Measurements from ENCODE around the gene PLOD2.

PLOD2 gene

DNA sequence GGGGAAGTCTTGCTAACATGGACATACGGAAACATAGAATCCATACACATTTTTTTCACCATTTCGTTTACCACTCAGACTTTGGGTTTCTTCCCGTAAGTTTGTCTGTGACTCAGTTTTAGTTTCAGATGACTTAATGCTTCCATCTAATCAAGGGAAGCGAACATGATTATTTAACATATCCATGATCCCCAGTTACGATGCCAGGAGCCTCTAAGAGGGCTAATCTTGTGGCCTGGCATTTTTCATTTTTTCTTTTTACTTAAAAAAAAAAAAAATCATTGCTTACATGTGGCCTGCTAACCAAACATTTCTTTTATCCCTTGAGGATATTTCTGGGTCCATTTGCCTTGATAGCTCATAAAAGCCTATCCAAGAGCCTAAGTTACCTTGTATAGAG, 20.2 kb upstream of the PLOD2 start:
- no peaks in the 10 kb centered on the region for H4K20me1 ChIP-seq (ENCODE audit: insufficient read depth, low read length)
- no peaks in the 10 kb centered on the region for H3K27me3 ChIP-seq (replicated peaks; ENCODE audit: insufficient read depth, low read length)
- no peaks in the 10 kb centered on the region for H3K36me3 ChIP-seq (replicated peaks; ENCODE audit: insufficient read depth, low read length)
- no peak overlapping the region for H3K4me3 ChIP-seq (ENCODE audit: low read length)
- no peak for DNase-seq
- no peak overlapping the region for H3K9ac ChIP-seq (ENCODE audit: low read length)
- no peak overlapping the region for H3K4me2 ChIP-seq (ENCODE audit: low read depth, low read length)
- no peaks in the 10 kb centered on the region for H3K9me3 ChIP-seq (replicated peaks; ENCODE audit: insufficient read depth, low read length)
- no peaks in the 10 kb centered on the region for H3K9me2 ChIP-seq (replicated peaks; ENCODE audit: insufficient read depth, low read length)
- no peak overlapping the region for H2AFZ ChIP-seq (ENCODE audit: low read length)
- H3K4me1 ChIP-seq (ENCODE audit: low read length) = no peaks in the 10 kb centered on the region
- H3K27ac ChIP-seq (ENCODE audit: low read length) = no peak overlapping the region
- no peaks in the 10 kb centered on the region for H3K79me2 ChIP-seq (ENCODE audit: low read length)
- H3F3A ChIP-seq (ENCODE audit: insufficient read depth, low read length) = no peaks in the 10 kb centered on the region
- TF ChIP-seq EZH2 (optimal IDR thresholded peaks at IDR 0.05; ENCODE audit: low read depth, low read length) (no peak), EZH2phosphoT487 (IDR thresholded peaks at IDR 0.05; ENCODE audit: low read length) (no peak)
- TF ChIP-seq, protein P1, sequence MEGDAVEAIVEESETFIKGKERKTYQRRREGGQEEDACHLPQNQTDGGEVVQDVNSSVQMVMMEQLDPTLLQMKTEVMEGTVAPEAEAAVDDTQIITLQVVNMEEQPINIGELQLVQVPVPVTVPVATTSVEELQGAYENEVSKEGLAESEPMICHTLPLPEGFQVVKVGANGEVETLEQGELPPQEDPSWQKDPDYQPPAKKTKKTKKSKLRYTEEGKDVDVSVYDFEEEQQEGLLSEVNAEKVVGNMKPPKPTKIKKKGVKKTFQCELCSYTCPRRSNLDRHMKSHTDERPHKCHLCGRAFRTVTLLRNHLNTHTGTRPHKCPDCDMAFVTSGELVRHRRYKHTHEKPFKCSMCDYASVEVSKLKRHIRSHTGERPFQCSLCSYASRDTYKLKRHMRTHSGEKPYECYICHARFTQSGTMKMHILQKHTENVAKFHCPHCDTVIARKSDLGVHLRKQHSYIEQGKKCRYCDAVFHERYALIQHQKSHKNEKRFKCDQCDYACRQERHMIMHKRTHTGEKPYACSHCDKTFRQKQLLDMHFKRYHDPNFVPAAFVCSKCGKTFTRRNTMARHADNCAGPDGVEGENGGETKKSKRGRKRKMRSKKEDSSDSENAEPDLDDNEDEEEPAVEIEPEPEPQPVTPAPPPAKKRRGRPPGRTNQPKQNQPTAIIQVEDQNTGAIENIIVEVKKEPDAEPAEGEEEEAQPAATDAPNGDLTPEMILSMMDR (IDR thresholded peaks at IDR 0.05; ENCODE audit: low read length) = no peak

DNA sequence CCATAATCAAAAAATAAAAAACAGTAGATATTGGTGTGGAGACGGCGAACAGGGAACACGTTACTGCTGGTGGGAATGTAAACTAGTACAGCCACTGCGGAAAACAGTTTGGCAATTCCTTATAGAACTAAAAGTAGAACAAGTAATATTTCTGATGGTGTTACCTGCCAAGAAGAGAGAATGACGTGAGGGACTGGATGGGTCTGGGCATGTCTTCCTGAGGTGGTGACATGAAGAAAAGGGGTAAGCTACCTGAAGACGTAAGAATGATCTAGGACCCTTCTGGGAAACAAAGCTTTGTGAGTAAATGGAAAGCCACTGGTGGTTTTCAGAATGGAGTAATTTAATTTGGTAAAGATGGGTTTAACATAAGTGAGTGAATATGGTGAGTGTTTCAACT, 19.4 kb upstream of the PLOD2 start:
- H3K4me1 ChIP-seq (ENCODE audit: low read length) = no peaks in the 10 kb centered on the region
- no peak for DNase-seq
- H3K79me2 ChIP-seq (ENCODE audit: low read length) = no peaks in the 10 kb centered on the region
- no peak overlapping the region for H3K4me2 ChIP-seq (ENCODE audit: low read depth, low read length)
- H3K36me3 ChIP-seq (replicated peaks; ENCODE audit: insufficient read depth, low read length) = no peaks in the 10 kb centered on the region
- H3K9me2 ChIP-seq (replicated peaks; ENCODE audit: insufficient read depth, low read length) = no peaks in the 10 kb centered on the region
- H3K4me3 ChIP-seq (ENCODE audit: low read length) = no peak overlapping the region
- TF ChIP-seq EZH2phosphoT487 (IDR thresholded peaks at IDR 0.05; ENCODE audit: low read length) = no peak
- TF ChIP-seq, protein P1 (IDR thresholded peaks at IDR 0.05; ENCODE audit: low read length) = no peak
- no peak for TF ChIP-seq EZH2 (optimal IDR thresholded peaks at IDR 0.05; ENCODE audit: low read depth, low read length)
- no peak overlapping the region for H3K9ac ChIP-seq (ENCODE audit: low read length)
- no peak overlapping the region for H3K27ac ChIP-seq (ENCODE audit: low read length)
- no peaks in the 10 kb centered on the region for H3K27me3 ChIP-seq (replicated peaks; ENCODE audit: insufficient read depth, low read length)
- no peak overlapping the region for H2AFZ ChIP-seq (ENCODE audit: low read length)
- H4K20me1 ChIP-seq (ENCODE audit: insufficient read depth, low read length) = no peaks in the 10 kb centered on the region
- no peaks in the 10 kb centered on the region for H3F3A ChIP-seq (ENCODE audit: insufficient read depth, low read length)
- no peaks in the 10 kb centered on the region for H3K9me3 ChIP-seq (replicated peaks; ENCODE audit: insufficient read depth, low read length)

DNA sequence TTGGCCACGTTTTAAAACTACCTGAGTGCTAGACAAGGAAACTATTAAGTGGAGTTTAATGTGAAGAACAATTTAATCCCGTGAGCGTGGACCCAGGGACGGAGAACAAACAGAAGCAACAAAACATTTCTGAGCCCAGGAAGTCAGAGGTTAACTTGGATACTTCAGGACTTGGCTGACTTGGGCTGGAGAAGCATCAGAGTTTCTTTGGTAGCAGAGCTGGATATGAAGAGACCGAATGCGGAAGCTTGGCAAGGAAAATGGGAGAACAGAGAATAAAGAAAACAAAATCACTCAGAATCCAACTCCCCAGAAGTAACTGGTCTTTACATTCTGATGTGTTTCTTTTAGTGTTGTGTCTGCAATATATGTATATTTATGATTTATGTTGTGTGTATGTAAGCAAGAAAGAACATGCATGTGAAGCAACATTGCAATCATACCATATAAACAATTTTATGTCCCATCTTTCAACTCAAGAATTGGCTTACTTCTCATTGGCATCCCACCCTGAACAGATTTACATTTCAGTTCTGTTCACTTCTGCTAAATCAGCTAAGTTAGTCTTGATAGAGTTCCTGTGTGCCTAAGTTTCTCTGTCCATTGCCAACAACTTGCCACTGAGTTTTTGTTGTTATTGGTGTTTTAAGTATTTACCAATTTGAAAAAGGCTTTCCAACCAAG, 17.2 kb upstream of the PLOD2 start:
- Histone ChIP-seq H3K9me2 (replicated peaks; ENCODE audit: insufficient read depth, low read length) (no peaks in the 10 kb centered on the region), H3F3A (ENCODE audit: insufficient read depth, low read length) (no peaks in the 10 kb centered on the region), H3K27me3 (replicated peaks; ENCODE audit: insufficient read depth, low read length) (no peaks in the 10 kb centered on the region), H3K9ac (ENCODE audit: low read length) (no peak overlapping the region), H3K36me3 (replicated peaks; ENCODE audit: insufficient read depth, low read length) (no peaks in the 10 kb centered on the region), H3K4me2 (ENCODE audit: low read depth, low read length) (no peak overlapping the region), H3K9me3 (replicated peaks; ENCODE audit: insufficient read depth, low read length) (no peaks in the 10 kb centered on the region), H4K20me1 (ENCODE audit: insufficient read depth, low read length) (no peaks in the 10 kb centered on the region), H3K79me2 (ENCODE audit: low read length) (no peaks in the 10 kb centered on the region), H3K27ac (ENCODE audit: low read length) (no peak overlapping the region), H3K4me1 (ENCODE audit: low read length) (no peaks in the 10 kb centered on the region), H2AFZ (ENCODE audit: low read length) (no peak overlapping the region), H3K4me3 (ENCODE audit: low read length) (no peak overlapping the region)
- no peak for DNase-seq
- TF ChIP-seq EZH2 (optimal IDR thresholded peaks at IDR 0.05; ENCODE audit: low read depth, low read length) (no peak), EZH2phosphoT487 (IDR thresholded peaks at IDR 0.05; ENCODE audit: low read length) (no peak)
- TF ChIP-seq, protein P1 (IDR thresholded peaks at IDR 0.05; ENCODE audit: low read length) = no peak
